NAMALWA (cell line): Measurements from ENCODE around the gene GARIN5A.

ENCODE experiments used
- DNase-seq: peaks from one replicate; pipeline ENCODE4 v3.0.0-alpha.2; 2015; ENCODE audit warnings: low spot score

Gene GARIN5A

GRCh38 chr19:50434525-50434924 lies 42.1 kb downstream of the GARIN5A start:
- DNase-seq, result peak; percentile 86

GRCh38 chr19:50433201-50434180 lies 43.2 kb downstream of the GARIN5A start:
- peak; percentile 59 for DNase-seq

- peak; percentile 77 for DNase-seq
Observed at GRCh38 chr19:50432221-50433028, 44.2 kb downstream of the GARIN5A start, which contains the start of gene MYBPC2. Gene MYBPC2, plus strand, starts transcription at chr19:50432892. Its CDS starts 62 bp downstream, at chr19:50432954.

GRCh38 chr19:50431343-50432220 lies 45.1 kb downstream of the GARIN5A start:
- DNase-seq, result peak; percentile 90

- DNase-seq, result peak; percentile 70
Observed at GRCh38 chr19:50430888-50431342, 45.7 kb downstream of the GARIN5A start.

- DNase-seq, result peak; percentile 39
Observed at GRCh38 chr19:50428772-50429463, 47.7 kb downstream of the GARIN5A start.

- no peak for DNase-seq
Observed at GRCh38 chr19:50427997-50428425, 48.6 kb downstream of the GARIN5A start.

GRCh38 chr19:50427318-50427925 lies 49.2 kb downstream of the GARIN5A start:
- DNase-seq, result no peak

GRCh38 chr19:50425581-50425980 lies 51.1 kb downstream of the GARIN5A start:
- no peak for DNase-seq

GRCh38 chr19:50423279-50424113 lies 53.2 kb downstream of the GARIN5A start:
- no peak for DNase-seq

- DNase-seq, result no peak
Observed at GRCh38 chr19:50422397-50423278, 54.0 kb downstream of the GARIN5A start.

- no peak for DNase-seq
Observed at GRCh38 chr19:50420808-50421207, 55.8 kb downstream of the GARIN5A start.

GRCh38 chr19:50420127-50420526 lies 56.5 kb downstream of the GARIN5A start:
- no peak for DNase-seq

- DNase-seq, result peak; percentile 78
Observed at GRCh38 chr19:50419580-50420035, 57.0 kb downstream of the GARIN5A start.

- DNase-seq, result peak; percentile 77
Observed at GRCh38 chr19:50419022-50419579, 57.5 kb downstream of the GARIN5A start.

GRCh38 chr19:50418176-50419021 lies 58.2 kb downstream of the GARIN5A start, which contains the start of gene SPIB:
Gene SPIB, plus strand, starts transcription at chr19:50418938. Its CDS starts 25 bp downstream, at chr19:50418963.
- peak; percentile 78 for DNase-seq
